Activated CD4-positive, alpha-beta T cell treated with anti-CD3 and anti-CD28 coated beads for 4 hours (primary cell): Measurements from ENCODE around the gene PTPRG.

Experiments used
- DNase-seq, 2 donors: peaks; one replicate each; pipeline ENCODE4 v3.0.0-alpha.2; 2020

The PTPRG gene

DNA sequence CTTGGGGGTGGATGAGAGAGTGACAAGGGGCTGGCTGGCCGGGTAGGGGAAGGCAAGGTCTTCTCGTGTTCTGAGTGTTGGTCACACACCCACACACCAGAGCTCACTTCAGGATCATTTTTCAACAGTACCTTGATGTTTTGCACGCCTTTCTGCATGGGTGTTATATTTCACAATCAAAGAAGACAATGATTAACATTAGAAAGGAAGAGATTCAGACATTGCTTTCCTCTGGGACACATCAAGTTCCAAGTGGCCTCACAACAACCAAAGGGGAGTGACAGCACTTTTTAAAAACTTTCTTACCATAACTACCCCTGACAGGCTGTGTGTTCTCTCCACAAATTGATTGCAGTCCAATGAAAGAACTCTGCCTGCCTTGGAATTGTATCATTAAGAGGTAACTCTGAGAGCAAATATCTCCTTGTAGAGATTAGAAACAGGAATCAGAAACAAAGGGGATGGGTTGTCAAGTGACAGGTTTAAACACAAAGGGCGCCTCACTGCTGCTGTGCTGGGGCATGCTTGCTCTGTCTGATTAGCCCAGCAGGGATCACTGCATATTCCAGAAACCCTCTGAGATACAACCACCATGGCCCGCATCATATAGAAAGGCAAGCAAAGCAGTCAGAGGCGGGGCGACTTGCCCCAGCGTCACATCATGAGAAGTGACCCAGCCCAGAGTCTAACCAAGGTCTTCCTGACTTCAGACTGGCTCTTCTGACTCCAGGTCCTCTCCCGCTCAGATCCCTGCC is 581.1 kb downstream of the PTPRG start:
- no peak for DNase-seq

DNA sequence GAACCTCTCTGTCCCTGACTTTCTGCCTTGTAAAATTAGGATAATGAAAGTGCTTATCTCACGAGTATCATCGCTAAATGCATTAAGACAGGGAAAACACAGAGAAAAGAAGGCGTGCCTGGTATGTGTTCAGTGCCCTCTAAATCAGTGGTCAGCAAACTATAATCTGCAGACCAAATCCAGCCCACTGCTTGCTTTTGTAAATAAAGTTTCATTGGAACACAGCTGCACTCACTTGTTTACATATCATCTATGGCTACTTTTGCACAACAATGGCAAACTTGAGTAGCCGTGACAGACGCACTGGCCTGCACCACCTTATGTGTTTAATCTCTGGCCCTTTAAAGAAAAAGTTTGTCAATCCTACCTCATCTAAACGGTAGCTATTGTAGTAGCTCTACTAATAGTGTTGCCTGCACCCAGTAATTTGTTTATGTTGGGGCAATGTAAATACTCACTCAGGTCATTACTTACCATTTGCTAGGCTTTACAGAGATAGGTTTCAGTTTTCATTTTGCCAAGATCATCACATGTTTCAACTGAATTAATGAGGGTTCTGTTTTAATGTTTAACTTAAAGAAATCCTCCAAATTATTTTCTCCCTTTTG is 582.6 kb downstream of the PTPRG start:
- DNase-seq, result no peak

DNA sequence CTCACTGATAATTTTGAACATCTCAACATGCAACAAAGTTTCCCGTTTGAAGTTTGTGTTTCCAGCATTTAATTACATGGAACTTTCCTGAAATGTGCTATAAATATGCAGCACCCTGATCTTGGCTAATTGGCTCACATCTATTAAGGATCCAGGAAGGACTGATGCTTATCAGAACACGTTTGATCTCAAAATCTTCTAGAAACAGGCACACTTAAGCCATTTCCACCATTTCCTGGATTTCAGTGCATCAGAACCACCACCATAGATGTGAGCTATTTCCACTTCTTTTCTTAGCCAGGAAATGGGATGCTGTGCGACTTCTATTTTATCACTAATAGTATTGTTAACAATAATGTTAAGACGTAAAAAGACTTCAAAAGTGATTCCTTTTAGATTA is 583.1 kb downstream of the PTPRG start:
- DNase-seq, result no peak

DNA sequence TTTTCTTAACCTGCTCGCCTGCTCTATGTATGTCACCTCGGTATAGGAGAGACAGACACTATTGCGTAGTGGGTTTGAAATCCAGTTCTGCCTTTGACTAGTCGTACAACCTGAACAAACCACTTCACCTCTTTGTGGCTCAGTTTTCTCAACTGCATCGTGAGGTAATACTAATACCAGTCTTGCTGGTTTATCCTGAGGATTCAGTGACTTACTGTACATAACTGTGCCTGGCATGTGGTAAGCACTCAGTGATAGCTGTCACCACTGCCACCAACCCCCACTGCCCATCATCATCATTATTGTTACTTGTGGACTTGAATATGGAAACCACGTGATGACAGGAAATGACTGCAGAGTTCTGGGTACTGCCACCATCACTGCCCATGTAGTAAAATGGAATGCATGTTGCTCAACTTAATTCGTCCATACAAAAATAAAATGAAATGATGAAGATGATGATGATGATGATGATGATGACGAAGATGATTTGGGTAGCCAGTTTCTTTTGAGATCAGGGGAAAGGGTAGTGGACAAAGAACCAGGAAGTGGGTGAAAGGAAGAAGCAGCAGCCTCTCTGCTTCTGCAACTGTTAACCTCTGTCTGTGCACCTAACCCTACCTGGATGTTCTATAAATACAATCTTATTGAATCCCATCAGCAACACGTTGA is 583.9 kb downstream of the PTPRG start:
- DNase-seq, result no peak

DNA sequence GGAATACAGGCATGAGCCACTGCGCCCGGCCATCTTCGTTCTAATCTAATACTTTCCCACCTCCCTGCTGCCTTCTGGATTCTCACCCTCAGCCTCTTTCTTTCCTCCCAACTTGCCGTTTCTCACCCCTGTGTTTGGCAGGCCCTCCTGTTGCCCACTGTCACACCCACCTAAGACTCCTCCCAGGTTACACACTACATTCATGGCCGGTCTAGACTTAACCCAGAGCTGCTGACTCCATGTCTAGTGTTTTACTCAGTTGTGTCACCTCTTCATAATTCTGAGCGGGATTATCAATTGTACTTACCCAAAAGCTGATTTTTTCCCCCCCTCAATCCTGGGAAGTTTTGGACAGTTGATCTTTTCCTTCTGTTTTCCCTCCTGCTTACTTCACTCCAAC is 588.2 kb downstream of the PTPRG start:
- DNase-seq, result no peak

DNA sequence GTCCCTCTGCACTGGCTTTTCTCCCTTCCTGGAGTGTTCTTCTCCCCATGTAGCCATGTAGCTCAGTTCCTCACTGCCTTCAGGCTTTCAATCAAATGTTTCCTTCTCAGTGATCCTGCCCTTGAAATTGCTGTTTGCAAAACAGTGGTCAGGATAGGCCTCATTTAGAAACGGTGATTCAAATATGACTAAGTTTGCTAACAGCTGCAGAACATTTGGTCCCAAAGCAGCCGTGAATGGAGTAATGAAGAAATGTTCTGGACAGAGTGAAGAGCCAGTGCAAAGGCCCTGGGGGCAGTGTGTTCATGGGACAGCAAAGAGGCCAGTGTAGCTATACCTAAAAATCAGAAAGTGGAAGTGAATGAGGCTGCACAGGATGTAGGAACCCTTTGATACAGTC is 588.6 kb downstream of the PTPRG start:
- DNase-seq, result no peak

DNA sequence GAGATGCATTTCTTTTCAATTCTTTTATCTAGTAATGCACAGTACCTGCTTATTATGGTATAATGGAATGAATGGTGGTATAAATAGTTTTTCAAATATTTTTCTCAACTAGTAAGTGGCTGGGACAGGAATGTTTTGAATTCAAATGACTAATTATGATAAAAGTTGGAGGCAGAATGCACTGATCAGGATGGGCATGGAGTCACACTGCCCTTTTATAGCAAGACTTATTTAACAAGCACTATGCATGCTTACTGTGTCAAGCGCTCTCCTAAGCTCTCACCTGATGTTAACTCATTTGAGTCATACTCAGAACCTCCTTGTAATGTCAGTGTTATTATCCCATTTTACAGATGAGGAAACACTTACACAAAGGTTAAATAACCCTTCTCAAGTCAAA is 590.2 kb downstream of the PTPRG start:
- DNase-seq, result no peak

DNA sequence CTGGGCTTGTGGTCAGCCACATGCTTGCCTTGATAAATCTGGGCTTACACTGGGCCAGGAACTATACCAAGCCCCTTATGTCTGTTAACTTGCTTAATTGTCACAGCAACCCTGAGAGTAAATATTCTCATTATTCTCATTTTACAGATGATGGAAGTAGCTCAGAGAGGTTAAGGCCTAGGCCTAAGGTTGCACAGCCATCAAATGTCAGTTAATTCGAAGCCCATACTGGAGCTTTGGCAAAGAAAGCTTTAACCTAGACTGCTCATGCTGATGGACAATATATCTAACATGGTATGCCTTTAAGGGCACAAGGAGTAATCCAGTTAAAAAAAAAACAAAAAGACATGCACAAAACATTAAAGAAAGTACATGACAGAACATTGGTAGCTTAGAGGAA is 591.9 kb downstream of the PTPRG start:
- DNase-seq, result no peak

DNA sequence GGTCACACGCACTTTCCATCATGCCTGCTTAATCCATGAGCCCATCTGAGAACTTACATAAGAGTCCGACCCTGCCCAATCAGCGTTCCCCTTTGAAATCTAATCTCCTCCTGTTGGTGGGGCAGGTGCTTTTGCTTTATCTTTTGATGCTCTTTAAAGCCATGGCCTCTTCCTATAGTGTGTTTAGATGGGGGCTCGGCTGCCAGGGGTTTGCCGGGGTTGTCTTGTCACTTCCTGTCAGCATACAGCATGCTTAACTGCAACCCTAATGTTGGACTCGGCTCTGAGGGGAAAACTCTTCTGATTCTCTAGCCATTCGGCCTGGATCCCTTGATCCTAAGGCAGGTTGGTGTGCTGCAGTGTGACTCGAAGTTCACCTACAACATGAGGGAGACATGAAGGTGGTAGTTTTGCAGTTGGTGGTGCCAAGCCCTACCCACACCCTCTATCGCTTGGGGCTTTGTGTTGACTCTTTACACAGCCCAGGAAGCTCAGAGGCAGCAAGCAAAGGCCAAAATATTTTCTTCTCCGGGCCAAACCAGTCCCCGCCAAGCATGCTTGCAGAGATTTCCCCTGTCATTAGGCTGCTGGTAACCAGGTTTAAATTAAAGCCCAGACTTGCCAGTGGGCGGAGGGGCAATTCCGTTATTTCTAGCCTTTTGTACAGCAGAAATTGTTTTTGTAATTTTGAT is 593.2 kb downstream of the PTPRG start:
- no peak for DNase-seq

DNA sequence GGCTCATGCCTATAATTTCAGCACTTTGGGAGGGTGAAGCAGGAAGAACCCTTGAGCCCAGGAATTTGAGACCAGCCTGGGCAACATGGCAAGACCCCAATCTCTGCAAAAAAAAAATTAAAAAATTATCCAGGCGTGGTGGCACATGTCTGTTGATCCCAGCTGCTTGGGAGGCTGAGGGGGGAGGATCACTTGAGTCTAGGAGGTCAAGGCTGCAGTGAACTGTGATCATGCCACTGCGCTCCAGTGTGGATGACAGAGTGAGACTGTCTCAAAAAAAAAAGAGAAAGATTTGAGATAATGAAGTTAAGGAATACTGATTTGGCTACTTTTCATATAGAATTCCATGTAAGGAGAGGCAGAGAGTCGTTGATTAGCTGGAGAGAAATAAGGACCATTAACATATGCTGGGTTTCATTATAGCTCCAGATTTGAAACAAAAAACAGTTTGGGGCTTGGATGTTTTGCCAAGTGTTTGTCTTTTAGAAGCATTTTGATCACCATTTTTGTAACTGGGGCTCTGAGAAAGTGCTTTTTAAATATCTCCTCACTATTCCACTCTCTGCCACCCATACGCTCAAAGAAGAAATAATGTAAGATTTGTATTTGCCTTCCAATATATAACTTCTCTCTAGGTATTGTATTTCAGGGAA is 597.8 kb downstream of the PTPRG start:
- no peak for DNase-seq

DNA sequence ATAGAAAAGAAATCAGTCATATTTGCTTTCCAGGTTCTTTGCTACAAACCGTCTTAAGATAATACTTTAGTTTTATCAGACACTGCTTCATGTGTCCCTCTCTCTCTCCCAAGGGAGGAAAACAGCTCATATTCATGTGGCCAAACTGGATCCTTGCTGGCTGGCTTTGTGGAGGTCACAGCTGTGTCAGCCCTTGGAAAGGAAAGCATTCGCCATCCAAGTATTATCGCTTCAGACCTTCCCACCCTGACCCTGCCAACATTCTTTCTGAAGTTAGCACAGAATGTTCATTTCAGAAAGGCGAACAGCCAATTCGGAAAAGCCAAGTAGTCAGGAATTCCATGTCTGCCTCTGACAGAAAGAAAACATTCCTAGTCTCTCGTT is 598.3 kb downstream of the PTPRG start:
- no peak for DNase-seq

DNA sequence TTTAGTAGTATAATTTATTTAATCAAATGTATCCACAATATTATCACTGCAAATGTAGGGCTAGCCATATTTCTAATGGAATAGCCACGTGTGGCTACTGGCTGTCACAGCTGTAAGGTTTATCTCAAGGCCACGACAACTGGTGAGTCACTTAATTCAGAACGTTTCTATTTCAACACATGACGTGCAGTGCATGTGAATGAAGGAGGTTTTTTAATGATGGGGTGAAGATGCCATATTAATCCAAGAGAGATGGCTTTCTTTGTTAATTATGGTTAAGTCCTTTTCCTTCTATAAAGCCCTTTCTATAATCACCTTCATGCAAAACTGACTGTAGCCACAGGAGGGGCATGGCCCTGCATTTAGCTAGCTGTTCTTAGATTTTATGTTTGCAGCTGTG is 600.0 kb downstream of the PTPRG start:
- DNase-seq, result no peak

DNA sequence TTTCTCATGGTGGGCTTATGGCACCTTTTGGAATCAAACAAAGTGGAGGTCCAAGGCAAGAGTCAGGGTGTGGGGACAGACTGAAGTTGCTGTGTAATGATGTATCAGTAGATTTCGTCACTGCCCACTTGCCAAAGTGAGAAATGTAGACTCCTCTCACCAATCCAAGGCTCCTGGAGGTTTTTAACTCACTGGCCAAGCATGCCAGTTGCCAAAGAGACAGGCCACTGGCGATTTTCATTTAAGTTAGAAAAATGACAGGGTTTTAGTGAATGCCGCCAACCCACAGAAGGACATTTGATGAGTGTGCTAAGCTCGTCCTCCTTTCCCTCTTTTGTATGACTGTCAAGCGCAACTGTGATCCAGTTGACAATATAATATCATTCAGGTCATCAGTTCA is 602.8 kb downstream of the PTPRG start:
- DNase-seq, result no peak

DNA sequence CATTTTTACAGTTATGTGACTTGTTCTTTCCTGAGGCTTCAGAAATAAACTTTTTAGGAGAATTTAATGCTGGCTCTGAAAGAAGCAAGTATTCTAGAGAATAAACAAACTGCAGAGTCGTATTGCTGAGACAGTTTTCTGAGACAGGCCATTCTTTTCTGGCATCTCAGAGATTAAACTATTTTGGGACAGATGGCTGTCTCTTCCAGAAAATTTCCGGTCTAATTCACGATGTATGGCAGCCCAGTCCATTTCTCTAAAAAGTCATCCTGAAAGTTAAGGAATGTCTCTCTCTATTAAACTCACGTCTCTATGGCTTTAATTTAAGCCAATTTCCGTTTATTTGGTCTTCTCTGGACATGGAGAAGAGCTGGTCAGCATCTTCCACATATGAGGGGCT is 603.4 kb downstream of the PTPRG start:
- no peak for DNase-seq

DNA sequence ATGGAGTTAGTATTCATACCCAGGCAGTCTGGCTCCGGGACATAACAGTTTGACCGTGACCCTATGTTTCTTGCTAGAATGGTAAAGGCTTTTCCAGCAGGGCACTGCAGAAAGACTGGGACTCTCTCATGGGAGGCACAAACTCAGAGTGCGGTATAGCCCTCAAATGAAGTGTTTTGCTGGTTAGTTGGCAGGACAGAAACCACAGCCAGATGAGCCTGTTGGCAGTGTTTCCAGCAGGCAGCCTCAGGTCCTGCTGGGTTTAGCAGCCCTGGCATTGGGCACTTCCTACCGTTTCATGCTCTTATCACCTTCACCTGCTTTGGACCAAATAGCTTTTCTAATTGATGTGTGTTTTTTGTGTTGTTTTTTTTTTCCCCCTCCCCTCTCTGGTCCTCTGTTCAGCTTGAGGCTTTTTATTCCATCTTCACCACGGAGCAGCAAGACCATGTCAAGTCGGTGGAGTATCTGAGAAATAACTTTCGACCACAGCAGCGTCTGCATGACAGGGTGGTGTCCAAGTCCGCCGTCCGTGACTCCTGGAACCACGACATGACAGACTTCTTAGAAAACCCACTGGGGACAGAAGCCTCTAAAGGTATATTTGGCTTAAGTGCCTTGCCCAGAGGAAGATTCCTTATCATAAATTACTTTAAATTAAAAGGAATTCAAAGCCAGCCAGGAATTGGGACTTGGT is 606.3 kb downstream of the PTPRG start:
- no peak for DNase-seq

DNA sequence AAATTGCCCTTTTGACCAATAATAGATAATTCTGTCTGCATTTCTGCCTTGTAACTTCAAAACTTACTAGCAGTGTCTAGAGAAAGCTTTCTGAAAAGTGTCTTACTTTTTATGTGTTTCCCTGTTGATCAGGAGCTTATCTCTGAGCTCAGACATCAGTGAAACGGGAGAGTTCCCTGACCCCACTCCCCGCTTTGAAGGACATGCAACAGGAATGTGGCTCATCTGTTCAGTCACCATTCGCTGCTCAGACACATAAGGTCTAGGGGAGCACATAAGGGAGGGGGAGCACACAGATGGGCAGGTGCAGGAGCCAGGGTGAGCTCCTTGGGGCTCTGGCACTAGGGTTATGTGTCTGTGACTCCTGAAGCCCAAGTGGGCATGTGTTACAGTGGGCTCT is 607.0 kb downstream of the PTPRG start:
- DNase-seq, result no peak

DNA sequence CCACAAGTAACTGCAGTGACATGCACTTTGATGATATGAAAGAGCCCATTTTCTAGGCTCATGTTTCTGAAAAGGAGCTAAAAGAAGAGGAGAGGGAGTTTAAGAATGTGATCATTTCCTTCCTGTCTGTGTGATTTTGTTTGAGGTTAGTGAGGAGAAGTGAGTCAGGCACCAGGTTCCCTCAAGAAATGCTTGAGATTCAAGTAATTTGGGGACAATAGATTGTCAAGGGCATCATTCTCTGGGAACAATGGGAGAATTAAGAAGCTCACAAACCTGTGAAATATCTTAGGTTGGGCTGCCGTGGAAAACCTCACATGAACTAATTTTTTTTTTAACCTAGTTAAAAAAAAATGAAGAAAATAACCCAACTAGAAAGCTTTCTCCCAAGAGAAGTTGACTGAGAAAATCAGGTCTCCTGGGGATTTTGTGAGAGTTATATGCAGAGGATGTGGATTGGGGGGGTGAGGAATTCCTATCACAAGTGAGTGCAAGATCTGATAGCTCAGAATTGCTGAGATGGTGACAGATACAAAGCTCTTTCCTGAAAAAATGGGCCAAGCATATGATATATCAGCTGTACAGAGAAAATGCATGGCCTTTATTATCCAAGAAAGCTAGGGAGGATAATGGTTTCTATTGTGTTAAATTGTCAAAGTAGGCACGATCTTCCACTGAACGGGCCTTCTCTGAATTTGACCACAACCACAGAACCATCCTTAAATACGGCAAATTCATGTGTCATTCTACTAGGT is 608.7 kb downstream of the PTPRG start:
- no peak for DNase-seq

DNA sequence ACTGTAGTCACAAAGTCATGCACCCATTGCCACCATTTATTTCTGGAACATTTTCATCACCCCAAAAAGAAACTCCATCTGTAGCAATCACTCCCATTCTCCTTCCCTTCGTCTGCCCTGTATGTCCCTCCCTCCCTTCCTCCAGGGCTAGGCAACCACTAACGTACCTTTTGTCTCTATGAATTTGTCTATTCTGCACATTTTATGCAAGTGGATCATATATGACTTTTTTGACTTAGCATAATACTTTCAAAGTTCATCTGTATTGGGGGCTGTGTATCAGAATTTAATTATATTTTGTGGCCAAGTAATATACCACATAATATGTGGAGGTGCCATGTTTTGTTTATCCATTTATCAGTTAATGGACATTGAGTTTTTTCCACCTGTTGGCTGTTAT is 610.4 kb downstream of the PTPRG start:
- DNase-seq, result no peak

DNA sequence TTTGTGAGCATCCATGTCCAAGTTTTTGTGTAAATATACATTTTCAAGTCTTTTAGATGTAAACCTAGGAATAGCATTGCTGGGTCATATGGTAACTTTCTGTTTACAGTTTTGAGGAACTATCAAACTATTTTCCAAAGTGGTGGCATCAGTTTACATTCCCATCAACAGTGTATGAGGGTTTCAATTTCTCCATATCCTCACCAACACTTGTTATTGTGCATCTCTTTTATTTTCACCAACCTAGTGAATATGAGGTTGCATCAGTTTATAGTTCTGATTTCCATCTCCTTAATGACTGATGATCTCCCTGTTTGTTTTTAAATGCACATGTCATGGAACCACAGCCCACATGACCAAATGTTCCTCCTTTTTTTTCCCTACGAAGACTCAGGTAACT is 610.8 kb downstream of the PTPRG start:
- DNase-seq, result no peak

DNA sequence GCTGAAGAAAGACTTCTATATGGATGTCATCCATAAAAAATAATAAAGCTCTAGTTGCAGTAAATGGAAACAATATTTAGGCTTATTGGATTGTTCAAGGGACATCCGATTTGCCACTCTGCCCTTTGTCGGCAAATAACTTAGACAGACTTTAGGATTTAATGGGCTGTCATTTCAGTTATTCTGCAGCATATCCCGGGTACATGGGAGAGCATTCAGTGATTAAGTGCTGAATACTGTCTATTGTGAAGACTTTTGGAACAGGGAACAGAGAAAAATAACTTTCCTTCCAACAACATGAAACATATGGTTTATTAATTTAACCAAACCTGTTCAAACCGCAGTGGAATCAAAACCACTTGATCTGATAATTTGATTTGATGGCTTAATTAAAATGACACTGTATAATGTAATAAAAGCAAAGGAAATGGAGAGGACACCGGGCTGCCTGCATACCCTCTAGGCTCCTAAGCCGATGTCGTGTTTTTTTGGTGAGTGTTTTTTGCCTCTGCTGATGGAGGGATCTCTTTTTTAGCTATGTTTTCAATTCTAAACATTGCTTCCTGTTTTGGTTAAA is 612.7 kb downstream of the PTPRG start:
- no peak for DNase-seq

DNA sequence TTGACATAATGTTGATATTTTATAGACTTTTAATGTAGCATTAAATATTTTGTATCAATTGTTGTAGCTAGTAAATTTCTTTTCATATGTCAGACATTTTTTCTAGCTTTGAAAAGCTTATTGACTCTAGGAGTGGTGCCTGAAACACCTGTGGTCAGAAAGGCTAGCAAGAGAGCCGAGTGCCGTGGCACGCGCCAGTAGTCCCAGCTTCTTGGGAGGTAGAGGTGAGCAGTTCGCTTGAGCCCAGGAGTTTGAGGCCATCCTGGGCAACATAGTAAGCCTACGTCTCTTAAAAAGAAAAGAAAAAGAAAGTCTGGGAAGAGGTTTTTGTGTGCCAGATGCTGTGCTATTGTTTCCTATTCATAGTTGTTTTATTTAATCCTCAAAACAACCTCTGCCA is 613.8 kb downstream of the PTPRG start:
- DNase-seq, result no peak

DNA sequence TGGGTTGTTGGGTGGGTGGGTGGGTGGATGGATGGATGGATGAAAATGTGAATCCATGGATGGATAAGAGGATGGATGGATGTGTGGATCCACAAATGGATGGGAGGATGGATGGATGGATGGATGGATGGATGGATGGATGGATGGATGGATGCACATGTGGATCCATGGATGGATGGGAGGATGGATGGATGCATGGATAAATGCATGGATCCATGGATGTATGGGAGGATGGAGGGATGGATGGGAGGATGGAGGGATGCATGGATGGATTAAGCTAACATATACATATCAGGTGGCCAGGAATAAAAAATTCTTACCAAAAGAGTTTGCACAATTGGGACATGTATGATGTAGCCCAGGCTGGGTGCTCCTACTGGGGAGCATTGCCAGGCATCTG is 616.7 kb downstream of the PTPRG start:
- DNase-seq, result no peak
